ENCODE measurements around the gene C19orf38.
"Not testable (repeated sequence)": the region's sequence is repeated elsewhere in the genome, so short reads cannot be mapped to it uniquely, and the experiment has no call there.

GRCh38 chr19:10877608-10878007 lies 29.4 kb downstream of the C19orf38 start:
- not testable (repeated sequence) for TF ChIP-seq CTCF (IDR thresholded peaks at IDR 0.05); POLR2A (IDR thresholded peaks at IDR 0.05; ENCODE audit: low read depth); EP300 (IDR thresholded peaks at IDR 0.05)

Measured in esophagus muscularis mucosa (tissue), 4 donors.